CD4-positive, alpha-beta T cell (primary cell): ENCODE measurements around the gene SPINT1. TPM values are rescaled to one million over a fixed set of nuclear protein-coding genes. Genes with fewer than 3 reads are reported as not detected.

Experiments used
- ATAC-seq: fragments of 200-7000 bp; cut with Tn5 transposase; one replicate; pipeline ENCODE4 v1.10.0; 2022; ENCODE audit warnings: mild to moderate bottlenecking; ENCODE audit not compliant: poor library complexity
- CTCF ChIA-PET: fragments of 350-600 bp; sonication (Branson Sonifier 250); formaldehyde crosslinking; loops from one replicate; lab custom pipeline; 2021; ENCODE audit warnings: antibody characterized with exemption, inconsistent platforms; lab: Charles Lee
- POLR2A ChIA-PET: fragments of 350-600 bp; sonication (Branson Sonifier 250); formaldehyde crosslinking; loops from one replicate; lab custom pipeline; 2021; ENCODE audit warnings: antibody characterized with exemption, inconsistent platforms; lab: Charles Lee
- DNase-seq, 14 experiments: peaks; one replicate each; pipeline ENCODE4 v3.0.0-alpha.2; 2013 to 2020; ENCODE audit warnings: mixed read lengths in 2 of 14
- H3K27ac ChIP-seq, 2 donors: one replicate each; pipeline versions ENCODE4 v1.5.1 to v1.7.0; 2013; ENCODE audit warnings: low read length in 2 of 2, low read depth in 1 of 2, mild to moderate bottlenecking in 1 of 2
- H3K27me3 ChIP-seq, 2 experiments: 1 replicate in 1 of 2; 2 replicates in 1 of 2; pipeline versions ENCODE4 v1.6.1 to v1.7.0; 2013; ENCODE audit warnings: low read length in 2 of 2, control low read depth in 1 of 2, mild to moderate bottlenecking in 1 of 2, moderate library complexity in 1 of 2; ENCODE audit not compliant: insufficient read depth in 2 of 2, control insufficient read depth in 1 of 2
- H3K36me3 ChIP-seq: one replicate; pipeline ENCODE4 v1.6.1; 2013; ENCODE audit warnings: low read length, control low read depth; ENCODE audit not compliant: insufficient read depth
- H3K4me1 ChIP-seq: one replicate; pipeline ENCODE4 v1.6.1; 2013; ENCODE audit warnings: low read length, control low read depth; ENCODE audit not compliant: insufficient read depth
- H3K4me3 ChIP-seq: one replicate; pipeline ENCODE4 v1.5.1; 2013; ENCODE audit warnings: mild to moderate bottlenecking, low read length, moderate library complexity
- H3K9me3 ChIP-seq, 2 experiments: 1 replicate in 1 of 2; 2 replicates in 1 of 2; pipeline versions ENCODE4 v1.6.1 to v1.7.0; 2013; ENCODE audit warnings: low read length in 2 of 2, mild to moderate bottlenecking in 2 of 2, control low read depth in 1 of 2, moderate library complexity in 1 of 2; ENCODE audit not compliant: control insufficient read depth in 1 of 2, insufficient read depth in 1 of 2
- H3K27ac Mint-ChIP-seq: one replicate; pipeline ENCODE4 v1.8.0; 2020; ENCODE audit warnings: mixed read lengths
- H3K27me3 Mint-ChIP-seq: one replicate; pipeline ENCODE4 v1.8.0; 2021; ENCODE audit warnings: mixed read lengths
- H3K36me3 Mint-ChIP-seq: one replicate; pipeline ENCODE4 v1.8.0; 2021; ENCODE audit warnings: low read depth, mixed read lengths
- H3K4me1 Mint-ChIP-seq: one replicate; pipeline ENCODE4 v1.8.0; 2021; ENCODE audit warnings: low read depth, mixed read lengths
- H3K4me3 Mint-ChIP-seq: one replicate; pipeline ENCODE4 v1.8.0; 2020; ENCODE audit warnings: mild to moderate bottlenecking, mixed read lengths
- H3K9me3 Mint-ChIP-seq: one replicate; pipeline ENCODE4 v1.8.0; 2020; ENCODE audit warnings: mixed read lengths
- intact Hi-C, 2 experiments: fragments of 100-400 bp; cut with DNase I in 1 of 2; cut with micrococcal nuclease in 1 of 2; formaldehyde crosslinking; loops; one replicate each; pipeline versions ENCODE4 v1.15.1 to v1.9.0; 2023 to 2025; cut with DNase I, micrococcal nuclease
- total RNA-seq, 174 experiments: library from RNA in 2 of 174; stranded (reverse) in 2 of 174; gene quantifications; one replicate each; pipeline ENCODE4 v1.2.3 and lab custom pipeline; 2021 to 2026
- TF ChIP-seq, protein P1 (sequence below): fragments of 200-600 bp; IDR thresholded peaks from one replicate; pipeline ENCODE4 v1.8.0; 2022; ENCODE audit warnings: antibody characterized with exemption, mild to moderate bottlenecking

Gene SPINT1
- total RNA-seq, 2 experiments from 2014 or later: 1.0 to 1.6 TPM

DNA sequence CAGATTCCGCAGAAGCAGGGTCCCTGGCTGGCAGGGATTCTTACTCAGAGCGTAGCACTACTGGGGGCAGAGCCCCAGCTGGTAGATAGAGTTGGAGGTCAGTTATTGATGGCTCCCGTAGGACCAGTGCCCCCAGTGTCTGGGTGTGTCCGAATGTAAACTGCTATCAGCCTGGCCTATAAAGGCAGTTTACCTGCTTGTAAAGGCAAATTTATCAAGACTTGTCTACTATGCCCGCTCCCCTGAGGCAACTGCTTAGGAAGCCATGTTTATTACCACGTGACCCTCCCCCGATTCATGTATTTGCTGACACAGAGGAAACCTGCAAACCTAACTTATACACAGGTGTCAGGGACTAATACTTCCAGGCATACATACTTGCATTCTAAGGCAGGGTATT, 14.7 kb upstream of the SPINT1 start:
- DNase-seq: no peak
- CTCF ChIA-PET: interaction anchor here (0.7 kb wide), 1 partner anchor 639 kb away, joined by 3 read pairs; no protein-coding TSS in a partner anchor
- Histone ChIP-seq H3K4me1 (no peaks in the 10 kb centered on the region), H3K36me3 (no peaks in the 10 kb centered on the region), H3K27me3 (no peaks in the 10 kb centered on the region), H3K9me3 (no peaks in the 10 kb centered on the region), H3K27ac (no peak overlapping the region), H3K4me3 (no peak overlapping the region)
- intact Hi-C loops: no loop called here
- Mint-ChIP-seq H3K4me3 (no peak overlapping the region), H3K27me3 (peaks cover under 1% of the 10 kb centered on the region), H3K4me1 (no peaks in the 10 kb centered on the region), H3K27ac (no peak overlapping the region), H3K9me3 (no peaks in the 10 kb centered on the region), H3K36me3 (no peaks in the 10 kb centered on the region)
- POLR2A ChIA-PET: no interaction called here
- TF ChIP-seq, protein P1, sequence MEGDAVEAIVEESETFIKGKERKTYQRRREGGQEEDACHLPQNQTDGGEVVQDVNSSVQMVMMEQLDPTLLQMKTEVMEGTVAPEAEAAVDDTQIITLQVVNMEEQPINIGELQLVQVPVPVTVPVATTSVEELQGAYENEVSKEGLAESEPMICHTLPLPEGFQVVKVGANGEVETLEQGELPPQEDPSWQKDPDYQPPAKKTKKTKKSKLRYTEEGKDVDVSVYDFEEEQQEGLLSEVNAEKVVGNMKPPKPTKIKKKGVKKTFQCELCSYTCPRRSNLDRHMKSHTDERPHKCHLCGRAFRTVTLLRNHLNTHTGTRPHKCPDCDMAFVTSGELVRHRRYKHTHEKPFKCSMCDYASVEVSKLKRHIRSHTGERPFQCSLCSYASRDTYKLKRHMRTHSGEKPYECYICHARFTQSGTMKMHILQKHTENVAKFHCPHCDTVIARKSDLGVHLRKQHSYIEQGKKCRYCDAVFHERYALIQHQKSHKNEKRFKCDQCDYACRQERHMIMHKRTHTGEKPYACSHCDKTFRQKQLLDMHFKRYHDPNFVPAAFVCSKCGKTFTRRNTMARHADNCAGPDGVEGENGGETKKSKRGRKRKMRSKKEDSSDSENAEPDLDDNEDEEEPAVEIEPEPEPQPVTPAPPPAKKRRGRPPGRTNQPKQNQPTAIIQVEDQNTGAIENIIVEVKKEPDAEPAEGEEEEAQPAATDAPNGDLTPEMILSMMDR: no peak
- no peak for ATAC-seq

DNA sequence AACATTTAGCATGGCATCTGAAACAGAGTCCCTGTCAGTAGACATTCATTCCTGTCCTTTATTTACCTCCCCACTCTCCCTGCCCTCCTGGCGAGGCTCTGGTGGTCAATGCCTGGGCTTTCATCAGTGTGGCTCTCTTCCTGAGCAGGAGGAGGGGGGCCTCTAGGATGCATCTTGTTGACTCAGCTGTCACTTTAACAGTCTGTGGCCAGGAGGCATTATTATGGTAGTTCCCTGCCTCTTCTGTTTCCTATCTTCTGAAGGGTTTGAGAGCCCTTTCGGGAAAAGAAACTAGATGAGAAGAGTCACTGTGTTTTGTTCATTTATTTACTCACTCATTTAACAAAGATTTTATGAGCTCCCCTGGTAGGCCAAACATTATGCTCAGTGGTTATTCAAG, 13.0 kb upstream of the SPINT1 start:
- no peak overlapping the region for H3K27ac Mint-ChIP-seq
- ChIA-PET POLR2A (no interaction called here), CTCF (no interaction called here)
- H3K27me3 Mint-ChIP-seq: no peaks in the 10 kb centered on the region
- H3K9me3 Mint-ChIP-seq: no peaks in the 10 kb centered on the region
- Histone ChIP-seq H3K36me3 (no peaks in the 10 kb centered on the region), H3K27ac (no peak overlapping the region), H3K9me3 (no peaks in the 10 kb centered on the region), H3K27me3 (no peaks in the 10 kb centered on the region), H3K4me3 (no peak overlapping the region), H3K4me1 (no peaks in the 10 kb centered on the region)
- intact Hi-C loops: no loop called here
- H3K4me1 Mint-ChIP-seq: no peaks in the 10 kb centered on the region
- H3K4me3 Mint-ChIP-seq: no peak overlapping the region
- no peaks in the 10 kb centered on the region for H3K36me3 Mint-ChIP-seq
- DNase-seq: no peak
- TF ChIP-seq, protein P1: no peak
- no peak for ATAC-seq

DNA sequence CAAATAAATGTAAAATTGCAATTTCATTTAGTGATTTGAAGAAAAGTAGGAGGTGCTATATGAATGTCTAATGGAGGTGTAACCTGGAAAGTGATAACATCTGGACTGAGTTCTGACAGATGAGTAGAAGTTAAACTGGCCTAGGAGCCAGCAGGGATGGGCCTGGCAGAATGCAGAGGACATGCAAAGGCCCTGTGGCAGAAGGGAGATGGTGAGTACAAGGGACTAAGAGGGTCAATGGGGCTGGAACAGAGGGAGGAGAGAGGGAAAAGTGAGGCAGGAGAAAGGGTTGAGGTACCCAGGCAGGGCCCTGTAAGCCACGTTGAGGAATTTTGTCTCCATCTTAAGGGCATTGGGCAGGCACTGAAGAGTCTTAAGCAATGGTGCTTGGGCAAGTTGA, 12.0 kb upstream of the SPINT1 start:
- no peaks in the 10 kb centered on the region for H3K27me3 ChIP-seq
- no peak overlapping the region for H3K27ac Mint-ChIP-seq
- DNase-seq: no peak
- CTCF ChIA-PET: no interaction called here
- ATAC-seq: no peak
- no peaks in the 10 kb centered on the region for H3K36me3 ChIP-seq
- H3K27me3 Mint-ChIP-seq: no peaks in the 10 kb centered on the region
- intact Hi-C loops: no loop called here
- no peaks in the 10 kb centered on the region for H3K4me1 Mint-ChIP-seq
- POLR2A ChIA-PET: no interaction called here
- H3K27ac ChIP-seq: no peak overlapping the region
- H3K9me3 ChIP-seq: no peaks in the 10 kb centered on the region
- H3K4me3 ChIP-seq: no peak overlapping the region
- no peaks in the 10 kb centered on the region for H3K9me3 Mint-ChIP-seq
- no peaks in the 10 kb centered on the region for H3K36me3 Mint-ChIP-seq
- TF ChIP-seq, protein P1: no peak
- no peaks in the 10 kb centered on the region for H3K4me1 ChIP-seq
- no peak overlapping the region for H3K4me3 Mint-ChIP-seq
